Fibroblast of the conjunctiva (primary cell): ENCODE results near the gene EEF2K.
"Not testable (repeated sequence)": the region's sequence is repeated elsewhere in the genome, so short reads cannot be mapped to it uniquely, and the experiment has no call there.

Source experiments
- DNase-seq: peaks from one replicate; pipeline ENCODE4 v3.0.0-alpha.2; 2010; ENCODE audit warnings: low read depth

EEF2K gene

DNA sequence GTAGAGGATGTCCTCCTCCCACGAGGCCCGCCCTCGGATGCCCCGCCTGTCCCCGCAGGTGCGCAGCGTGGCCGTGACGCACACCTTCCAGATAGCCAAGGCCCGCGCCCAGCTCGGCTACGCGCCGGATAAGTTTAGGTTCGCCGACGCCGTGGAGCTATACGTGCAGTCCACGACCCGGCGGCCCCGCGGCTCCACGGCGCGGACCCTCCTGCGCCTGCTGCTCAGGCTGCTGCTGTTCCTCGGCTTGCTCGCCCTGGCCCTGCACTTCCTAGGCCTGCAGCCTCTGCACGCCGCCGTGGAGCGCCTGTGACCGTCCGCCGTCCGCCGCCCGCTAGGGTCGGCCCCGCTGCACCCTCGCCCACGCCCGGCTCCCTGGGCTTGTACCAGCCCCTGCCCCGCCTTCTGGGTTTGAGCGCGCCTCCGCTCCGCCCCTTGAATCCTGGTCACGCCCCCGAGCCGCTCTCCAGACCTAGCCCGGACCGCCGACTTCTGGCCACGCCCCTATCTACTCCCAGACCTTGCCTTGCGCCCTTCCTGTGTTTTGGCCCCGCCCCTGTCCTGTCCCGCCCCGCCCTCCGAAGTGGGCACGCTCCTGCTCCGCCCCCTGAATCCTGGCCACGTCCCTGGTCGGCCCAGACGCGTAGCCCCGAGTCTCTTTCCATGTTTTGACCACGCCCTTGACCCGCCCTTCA, 15.8 kb upstream of the EEF2K start:
- peak; percentile 100 for DNase-seq

DNA sequence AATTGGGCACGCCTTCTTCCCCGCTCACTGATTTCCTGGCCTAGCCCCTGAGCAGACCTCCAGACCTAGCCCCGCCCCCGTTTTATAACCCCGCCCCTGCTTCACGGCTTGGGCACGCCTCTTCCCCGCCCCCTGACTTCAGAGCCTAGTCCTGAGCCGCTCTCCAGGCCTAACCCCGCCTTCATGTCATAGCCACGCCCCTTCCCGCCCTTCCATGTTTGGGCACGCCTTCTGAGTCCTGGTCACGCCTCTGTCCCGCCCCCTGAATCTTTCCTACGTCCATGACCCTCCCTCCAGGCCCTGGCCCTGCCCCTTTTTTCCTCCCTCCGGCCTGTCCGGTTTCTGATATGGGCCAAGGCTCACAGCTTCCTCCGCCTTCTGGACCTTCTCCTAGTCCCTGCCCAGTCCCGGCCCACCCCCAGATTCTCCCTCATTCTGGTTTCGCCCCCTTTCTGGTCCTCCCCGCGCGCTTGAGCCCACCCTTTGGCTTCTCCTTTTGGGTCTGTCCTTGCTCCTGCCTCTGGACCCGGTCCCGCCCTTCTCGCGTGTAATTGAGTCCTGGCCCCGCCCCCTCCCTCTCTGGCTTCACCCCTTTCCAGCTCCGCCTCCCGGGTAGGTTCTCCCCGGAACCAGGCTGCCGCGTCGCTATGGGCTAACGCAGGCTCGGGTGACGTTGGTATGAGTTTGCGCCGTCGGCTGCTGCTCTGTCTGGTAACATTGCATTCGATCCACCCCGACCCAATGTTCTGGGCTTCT, 15.1 kb upstream of the EEF2K start:
- peak; percentile 100 for DNase-seq

DNA sequence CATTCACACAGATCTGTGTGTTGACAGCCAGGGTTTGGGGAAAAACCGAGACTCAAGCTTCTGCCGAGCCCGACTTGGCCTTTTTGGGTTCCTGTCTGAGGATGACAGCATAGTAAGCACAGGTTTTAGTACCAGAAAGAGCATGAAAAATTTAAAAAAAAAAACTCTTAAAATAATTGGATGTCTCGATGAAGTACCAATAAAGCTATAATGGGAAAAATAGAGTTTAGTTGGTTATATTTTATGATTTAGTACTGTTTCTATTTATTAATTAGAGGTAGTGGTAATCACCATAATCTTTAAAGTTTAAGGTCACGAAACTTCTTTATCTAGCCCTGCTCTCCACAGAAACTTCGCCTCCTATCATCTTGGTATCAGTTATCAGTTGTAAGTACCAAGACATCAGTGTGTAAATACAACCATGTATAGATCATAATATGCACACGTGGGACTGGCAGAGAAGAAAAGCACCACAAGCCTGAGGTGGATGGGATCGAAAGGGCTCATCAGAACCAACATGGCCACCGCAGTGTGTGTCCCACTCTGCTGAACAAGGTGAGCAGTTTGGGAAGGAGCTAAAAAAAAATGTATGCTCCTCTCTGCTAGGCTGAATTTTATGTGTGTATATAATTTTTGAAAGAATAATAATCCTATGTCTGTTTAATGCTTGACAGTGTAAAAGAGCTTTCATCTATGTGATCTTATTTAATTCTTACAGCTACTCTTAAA, 14.4 kb upstream of the EEF2K start:
- no peak for DNase-seq

DNA sequence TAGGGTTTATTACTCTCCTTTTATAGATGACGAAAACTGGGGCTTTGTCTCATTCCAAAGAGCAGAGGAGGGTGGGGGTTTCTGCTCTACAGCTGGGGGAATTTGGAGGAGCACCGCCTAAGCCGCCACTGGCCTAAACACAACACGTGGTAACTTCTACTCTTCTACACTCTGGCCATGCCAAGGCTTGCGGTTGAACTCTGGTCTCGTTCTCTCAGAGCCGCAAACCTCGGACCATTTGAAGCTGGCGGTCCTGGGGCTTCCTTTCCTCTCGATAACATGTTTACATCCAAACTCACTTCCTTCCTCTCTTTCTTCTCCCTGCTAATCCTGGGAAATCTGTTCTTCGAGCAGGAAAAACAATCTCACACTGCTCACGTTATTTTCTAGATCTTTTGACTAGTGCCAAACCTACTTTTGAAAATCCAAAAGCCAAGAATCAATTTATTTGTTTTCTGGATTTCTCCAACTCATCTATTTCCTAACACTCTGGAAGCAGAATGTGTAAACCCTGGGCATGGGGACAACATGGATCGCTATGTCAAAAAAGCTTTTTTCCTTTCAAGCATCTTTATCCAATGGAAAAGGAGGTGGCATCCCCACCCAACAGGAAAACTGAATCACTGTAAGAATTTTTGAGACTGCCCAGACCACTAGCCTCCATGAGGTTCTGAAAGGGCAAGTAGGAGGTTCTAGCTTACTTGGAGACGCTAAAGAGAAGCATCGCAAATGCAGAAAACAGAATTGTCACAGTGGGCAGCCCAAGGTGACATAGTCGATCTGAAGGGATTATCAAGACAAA, 13.6 kb upstream of the EEF2K start:
- peak; percentile 92 for DNase-seq

DNA sequence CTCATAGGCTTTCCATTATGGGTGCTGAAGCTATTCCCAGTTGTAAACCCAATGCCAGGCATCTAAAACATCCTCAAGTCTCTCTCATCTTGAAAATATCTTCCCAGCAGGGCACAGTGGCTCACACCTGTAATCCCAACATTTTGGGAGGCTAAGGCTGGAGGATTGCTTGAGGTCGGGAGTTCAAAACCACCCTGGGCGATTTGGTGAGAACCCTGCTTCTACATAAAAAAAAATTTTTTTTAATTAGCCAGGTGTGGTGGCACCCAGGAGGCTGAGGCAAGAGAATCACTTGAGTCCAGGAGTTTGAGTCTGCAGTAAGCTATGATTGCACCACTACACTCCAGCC, 13.0 kb upstream of the EEF2K start:
- no peak for DNase-seq

DNA sequence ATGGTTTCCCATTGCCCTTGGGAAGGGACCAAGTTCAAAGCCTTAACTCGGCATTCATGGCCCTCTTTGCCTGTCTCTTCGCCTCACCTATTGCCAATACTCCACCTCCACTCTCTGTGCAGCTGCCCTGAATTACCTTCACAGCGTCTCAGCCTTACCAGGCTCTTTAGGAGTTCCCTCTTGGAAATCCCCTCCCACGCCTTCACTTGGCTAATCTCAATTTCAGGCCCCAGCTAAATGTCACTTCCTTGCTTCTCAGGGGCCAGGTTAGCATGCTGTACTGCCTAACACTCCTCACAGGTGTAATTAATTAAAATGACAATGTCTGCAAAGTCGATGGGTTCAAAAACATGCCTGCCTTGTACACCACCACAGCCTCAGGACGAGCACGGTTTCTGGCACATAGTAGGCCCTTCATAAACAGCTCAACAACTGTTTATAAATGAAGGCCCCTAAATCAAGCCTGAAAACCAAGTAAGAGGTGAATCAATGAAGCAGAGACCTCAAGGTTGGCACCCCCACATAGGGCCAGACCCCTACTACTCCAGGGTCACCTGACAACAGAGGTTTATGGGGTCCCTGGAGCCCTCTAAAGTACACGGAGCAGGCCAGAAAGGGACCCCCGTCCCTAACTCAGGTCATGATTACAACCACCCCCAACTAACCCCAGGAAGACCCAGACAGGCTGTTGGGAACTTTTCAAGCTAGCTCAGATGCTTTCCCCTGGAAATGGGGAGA, 11.2 kb upstream of the EEF2K start:
- DNase-seq = no peak

DNA sequence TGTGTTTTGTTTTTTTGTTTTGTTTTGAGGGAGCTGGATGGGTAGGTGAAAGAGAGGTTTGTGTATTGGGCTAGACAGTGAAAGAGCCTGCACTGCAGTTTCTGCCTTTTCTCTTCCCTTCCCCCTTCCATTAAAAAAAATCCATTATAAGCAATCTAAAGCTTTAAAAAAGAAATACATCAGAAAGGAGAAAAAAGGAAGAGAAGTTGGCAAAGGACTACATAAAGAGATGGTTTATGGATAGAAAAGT, 10.7 kb upstream of the EEF2K start:
- DNase-seq = no peak

DNA sequence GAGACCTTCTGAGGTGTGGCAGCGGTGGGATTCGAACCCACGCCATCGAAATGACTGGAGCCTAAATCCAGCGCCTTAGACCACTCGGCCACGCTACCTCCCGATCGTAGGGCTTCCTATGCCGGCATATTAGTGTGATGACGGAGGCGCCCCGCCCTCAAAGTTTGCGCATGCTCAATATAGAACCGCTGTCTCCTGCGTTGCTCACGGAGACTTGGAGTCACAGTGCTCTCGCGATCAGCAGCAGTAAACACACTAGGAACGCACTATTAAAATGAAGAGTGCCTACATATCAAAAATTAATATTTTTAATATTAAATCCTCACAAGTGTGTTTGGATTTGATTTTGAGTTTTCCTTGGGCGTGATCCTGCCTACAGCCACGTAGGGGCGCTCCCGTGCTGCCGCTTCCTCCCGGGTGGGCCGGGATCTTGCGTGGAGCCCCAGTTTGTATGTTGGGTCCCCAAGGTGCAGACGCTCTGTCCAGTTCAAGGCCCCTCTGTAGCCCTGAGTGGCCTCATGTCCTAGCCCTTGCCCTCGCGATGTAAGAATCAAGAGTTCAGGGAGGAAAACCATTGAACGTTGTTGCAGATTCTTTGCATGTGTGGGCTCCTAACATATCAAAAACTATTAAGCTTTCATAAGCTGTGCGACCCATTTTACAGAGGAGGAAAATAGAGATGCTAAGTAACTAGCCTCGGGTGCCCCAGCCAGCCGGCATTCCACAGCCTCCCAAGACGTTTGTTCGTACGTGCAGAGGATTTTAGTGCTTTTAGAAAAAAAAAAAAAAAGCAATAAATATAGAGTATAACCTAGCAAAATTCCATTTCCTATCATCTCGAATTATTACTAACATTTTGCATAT, 10.2 kb upstream of the EEF2K start:
- DNase-seq = peak; percentile 84

DNA sequence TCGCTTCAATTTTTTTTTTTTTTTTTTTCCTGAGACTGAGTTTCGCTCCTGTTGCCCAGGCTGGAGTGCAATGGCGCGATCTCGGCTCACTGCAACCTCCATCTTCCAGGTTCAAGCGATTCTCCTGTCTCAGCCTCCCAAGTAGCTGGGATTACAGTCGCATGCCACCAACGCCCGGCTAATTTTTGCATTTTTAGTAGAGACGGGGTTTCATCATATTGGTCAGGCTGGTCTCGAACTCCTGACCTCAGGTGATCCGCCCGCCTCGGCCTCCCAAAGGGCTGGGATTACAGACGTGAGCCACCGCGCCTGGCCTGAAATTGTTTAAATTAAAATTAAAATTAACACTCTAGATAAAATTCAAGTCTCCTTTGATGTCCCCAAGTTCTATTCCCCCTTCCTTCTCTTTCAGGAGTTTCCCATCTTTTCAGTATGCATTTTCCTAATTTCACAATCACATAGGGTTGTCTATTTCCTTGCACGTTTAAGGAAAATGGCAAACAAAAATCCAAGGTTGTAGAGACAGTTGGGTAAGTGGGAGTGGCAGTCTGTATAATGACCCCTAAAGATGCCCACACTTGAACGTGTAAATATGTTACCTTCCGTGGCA, 9.4 kb upstream of the EEF2K start:
- not testable (repeated sequence) for DNase-seq

DNA sequence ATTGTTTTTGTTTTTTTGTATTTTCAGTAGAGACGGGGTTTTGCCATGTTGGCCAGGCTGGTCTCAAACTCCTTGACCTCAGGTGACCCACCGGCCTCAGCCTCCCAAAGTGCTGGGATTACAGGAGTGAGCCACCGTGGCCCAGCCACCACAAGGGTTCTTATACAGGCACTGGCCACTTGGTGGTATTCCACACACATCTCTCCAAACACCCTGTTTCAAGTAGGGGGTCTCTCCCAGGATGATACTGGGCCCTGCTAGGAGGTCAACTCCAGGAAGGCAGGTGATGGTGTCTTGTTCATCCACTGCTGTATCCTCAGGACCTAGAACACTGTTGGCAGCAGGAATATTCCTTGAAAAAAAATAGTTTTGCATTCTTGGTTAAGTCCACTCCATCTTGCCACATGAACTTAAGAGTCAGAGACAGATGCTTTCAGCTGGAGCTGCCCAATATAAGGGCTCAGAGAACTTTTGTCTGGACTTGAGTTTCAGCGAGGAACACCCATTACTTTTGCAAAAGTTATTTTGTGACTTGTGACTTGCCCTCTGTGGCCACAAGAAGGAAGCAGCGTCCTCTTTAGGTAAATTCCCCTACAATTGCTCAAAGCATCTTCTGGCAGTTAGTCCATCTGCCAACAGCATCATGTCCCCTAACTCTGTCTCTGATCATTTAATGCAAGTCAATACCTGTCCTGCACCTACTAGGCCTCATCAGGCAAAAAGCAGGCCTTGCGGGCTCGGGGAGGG, 7.4 kb upstream of the EEF2K start:
- no peak for DNase-seq

DNA sequence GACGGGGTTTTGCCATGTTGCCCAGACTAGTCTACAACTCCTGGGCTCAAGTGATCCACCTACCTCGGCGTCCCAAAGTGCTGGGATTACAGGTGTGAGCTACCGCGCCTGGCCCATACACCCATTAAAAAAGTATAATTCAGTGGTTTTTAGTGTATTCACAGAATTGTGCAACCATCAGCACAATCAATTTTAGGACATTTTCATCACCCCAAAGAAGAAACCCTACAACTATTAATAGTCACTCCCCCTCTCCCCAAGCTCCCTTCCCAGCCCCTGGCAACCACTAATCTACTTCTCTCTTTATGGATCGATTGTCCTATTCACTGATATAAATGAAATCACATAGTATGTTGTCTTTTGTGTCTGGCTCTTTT, 3.8 kb upstream of the EEF2K start:
- no peak for DNase-seq

DNA sequence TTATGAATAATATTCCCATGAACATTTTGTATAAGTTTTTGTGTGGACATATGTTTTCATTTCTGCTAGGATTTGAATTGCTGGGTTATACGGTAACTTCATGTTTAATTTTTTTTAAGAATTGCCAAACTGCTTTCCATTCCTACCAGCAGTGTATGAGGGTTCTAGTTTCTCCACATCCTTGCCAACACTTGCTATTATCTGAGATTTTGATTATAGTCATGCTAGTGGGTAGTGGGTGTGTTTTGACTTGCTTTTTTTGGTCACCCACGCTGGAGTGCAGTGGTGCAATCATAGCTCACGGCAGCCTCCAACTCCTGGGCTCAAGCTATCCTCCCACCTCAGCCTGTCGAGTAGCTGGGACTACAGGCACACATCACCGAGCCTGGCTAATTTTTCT, 3.0 kb upstream of the EEF2K start:
- no peak for DNase-seq

DNA sequence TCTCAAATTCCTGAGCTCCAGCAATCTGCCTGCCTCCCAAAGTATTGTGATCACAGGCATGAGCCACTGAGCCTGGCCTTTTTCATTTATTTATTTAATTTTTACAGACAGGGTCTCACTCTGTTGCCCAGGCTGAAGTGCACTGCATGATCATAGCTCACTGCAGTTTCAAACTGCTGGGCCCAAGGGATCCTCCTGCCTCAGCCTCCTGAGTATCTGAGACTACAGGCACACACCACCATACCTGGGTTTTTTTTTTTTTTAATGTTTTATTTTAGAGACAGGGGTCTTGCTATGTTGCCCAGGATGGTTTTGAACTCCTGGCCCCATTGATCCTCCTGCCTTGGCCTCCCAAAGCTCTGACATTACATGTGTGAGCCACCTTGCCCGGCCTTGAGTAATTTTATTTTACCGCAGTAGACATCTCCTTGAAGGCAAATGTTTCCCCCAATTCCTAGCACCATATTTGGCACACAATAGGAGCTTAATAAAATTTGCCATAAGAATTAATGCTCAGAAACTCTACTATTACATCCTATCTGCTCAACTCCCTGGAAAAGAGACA, 1.9 kb upstream of the EEF2K start:
- no peak for DNase-seq

DNA sequence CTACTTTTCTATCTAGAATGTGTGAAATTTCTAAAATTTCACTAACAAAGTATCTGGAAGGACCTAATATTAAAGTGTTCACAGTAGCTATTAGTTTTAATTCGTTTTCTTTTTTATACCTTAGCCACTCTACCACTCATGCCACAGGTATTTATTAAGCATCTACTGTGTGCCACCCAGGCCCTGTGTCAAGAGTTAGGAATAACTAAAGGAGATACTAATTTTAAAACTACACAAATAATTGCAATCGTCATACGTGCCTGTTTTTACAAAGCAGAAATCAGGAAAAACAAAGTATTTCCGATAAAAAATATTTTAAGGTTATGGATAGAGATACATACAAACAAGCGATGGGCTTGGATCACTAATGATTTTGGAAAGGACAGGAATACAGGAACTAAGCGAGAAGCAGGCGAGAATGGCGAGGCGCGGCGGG, 483 bp upstream of the EEF2K start:
- DNase-seq = no peak

DNA sequence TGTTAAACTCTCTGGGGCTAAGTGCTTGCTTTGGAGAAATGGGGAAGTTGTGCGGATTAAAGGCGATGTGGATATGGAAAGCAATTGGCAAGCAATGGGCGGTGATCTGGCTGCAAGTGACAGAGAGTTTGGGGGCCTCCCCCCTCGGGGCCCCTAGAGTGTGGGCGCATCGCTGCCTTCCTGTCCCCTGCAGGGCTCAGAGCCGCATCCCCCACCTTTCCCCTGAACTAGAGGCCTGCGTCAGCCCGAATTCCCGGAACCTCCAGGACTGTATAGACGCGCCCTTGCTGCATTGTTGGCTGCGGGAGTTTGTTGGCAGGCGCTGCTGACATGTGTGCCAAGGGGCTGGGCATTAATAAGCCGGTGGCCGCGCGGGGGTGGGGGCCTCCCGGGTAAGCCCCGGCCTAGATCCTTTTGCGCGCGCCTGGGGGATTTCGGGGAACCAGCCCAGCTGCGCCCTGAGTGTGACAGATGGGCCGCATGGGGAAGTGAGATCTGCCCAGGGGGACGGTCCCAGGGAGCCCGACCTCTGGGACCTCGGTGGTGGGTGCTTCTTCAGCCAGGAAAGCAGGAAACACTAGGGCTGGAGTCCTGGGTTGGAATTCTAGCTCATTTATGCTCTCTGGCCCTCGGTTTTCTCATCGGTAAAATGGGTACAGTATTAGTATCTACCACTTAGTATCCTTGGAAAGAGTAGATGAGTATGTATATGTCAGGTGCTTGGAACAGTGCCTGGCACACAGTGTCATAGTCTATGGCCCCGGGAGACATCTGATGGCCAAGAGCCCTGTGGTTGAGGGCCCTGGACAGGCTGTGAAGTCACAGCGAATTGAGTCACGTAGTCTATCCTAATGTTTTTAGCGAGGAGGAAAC, 1.0 kb downstream of the EEF2K start:
- peak; percentile 67 for DNase-seq

DNA sequence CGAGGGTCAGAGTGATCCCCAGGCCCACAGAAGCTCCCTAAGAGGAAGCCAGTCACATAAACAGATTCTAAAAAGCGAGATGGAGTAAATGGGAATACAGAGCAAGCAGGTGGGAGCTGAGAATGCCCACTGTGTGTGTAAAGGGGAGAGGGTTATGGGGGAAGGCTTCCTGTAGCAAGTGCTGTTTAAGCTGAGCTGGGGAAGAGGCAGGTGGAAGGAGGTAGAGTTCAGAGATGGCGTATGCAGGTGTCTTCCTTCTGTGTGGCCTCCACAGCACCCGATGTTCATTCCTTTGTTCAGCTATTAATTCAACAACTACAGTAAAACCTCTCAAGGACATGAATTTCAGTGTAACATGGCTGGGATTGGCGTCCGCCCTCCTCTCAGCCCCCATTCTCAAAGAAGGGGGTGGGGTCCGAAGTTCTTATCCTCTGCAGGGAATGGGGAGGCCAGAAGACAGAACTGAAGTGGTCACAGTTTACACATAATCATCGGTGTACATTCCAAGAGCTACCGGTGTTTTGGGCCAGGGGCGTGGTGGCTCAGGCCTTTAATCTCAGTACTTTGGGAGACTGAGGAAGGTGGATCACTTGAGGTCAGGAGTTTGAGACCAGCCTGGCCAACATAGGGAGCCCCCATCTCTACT, 1.8 kb downstream of the EEF2K start:
- DNase-seq = no peak

DNA sequence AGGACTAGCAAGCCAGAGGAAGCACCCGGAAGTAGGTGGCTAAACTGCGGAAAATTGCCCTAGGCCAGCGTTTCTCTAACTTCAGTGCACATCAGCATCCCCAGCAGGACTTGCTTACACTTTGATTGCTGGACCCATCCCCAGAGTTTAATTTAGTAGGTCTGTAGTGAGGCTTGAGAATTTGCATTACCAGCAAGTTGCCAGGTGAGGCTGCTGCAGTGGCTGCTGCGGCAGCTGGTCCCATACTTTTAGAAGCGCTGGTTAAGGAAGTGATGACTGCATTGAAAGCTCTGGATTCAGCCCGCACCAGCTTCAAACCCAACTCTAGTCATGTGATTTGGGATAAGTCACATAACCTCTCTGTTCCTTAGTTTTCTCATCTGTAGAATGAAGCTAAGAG, 4.2 kb downstream of the EEF2K start:
- DNase-seq = no peak

DNA sequence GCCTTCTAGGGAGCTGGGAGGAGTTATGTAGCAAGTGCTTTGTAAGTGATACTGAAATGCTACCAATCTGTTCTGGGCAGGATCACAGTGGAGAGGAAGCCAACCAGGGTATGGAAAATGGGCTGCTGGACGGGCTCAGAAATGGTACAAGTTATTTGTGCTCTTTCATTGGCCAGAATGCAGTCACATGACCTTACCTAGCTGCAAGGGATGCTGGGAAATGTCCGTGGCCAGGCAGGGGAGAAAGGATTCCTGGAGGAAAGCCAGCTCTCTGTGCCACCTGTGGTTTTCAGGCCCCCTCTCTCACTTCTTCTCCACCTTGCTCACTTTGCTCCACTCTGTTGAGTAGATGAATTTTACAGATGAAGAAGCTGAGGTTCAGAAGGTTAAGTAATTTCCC, 4.8 kb downstream of the EEF2K start:
- no peak for DNase-seq
